ACC112 (cell line): ENCODE data around the gene AKAP8L.

Experiments
- H2AFZ ChIP-seq: fragments of 200-600 bp; sonication (generic); one replicate; pipeline ENCODE4 v1.6.0; 2017; ENCODE audit warnings: antibody characterized with exemption, low read length; ENCODE audit not compliant: unreplicated experiment
- H3K27ac ChIP-seq: fragments of 200-600 bp; sonication (generic); 2 replicates; pipeline ENCODE4 v1.5.1; 2014; ENCODE audit warnings: low read depth, mild to moderate bottlenecking, antibody characterized with exemption, low read length, moderate library complexity
- H3K27me3 ChIP-seq: fragments of 200-600 bp; sonication (generic); 2 replicates; pipeline ENCODE4 v1.6.1; 2014; ENCODE audit warnings: mild to moderate bottlenecking, antibody characterized with exemption, low read length, moderate library complexity, mixed read lengths; ENCODE audit not compliant: insufficient read depth
- H3K36me3 ChIP-seq: fragments of 200-600 bp; sonication (generic); 2 replicates; pipeline ENCODE4 v1.6.1; 2016; ENCODE audit warnings: mild to moderate bottlenecking, antibody characterized with exemption, low read length, moderate library complexity, mixed read lengths; ENCODE audit not compliant: insufficient read depth
- H3K4me1 ChIP-seq: fragments of 200-600 bp; sonication (generic); one replicate; pipeline ENCODE4 v1.6.1; 2016; ENCODE audit warnings: low read length, mixed read lengths; ENCODE audit not compliant: insufficient read depth, unreplicated experiment, control insufficient read depth
- H3K4me3 ChIP-seq: fragments of 200-600 bp; sonication (generic); 2 replicates; pipeline ENCODE4 v1.5.1; 2014; ENCODE audit warnings: mild to moderate bottlenecking, low read depth, low read length
- H3K79me2 ChIP-seq: fragments of 200-600 bp; sonication (generic); one replicate; pipeline ENCODE4 v1.6.0; 2016; ENCODE audit warnings: low read length; ENCODE audit not compliant: control insufficient read depth, unreplicated experiment, insufficient read depth

Gene AKAP8L, protein sequence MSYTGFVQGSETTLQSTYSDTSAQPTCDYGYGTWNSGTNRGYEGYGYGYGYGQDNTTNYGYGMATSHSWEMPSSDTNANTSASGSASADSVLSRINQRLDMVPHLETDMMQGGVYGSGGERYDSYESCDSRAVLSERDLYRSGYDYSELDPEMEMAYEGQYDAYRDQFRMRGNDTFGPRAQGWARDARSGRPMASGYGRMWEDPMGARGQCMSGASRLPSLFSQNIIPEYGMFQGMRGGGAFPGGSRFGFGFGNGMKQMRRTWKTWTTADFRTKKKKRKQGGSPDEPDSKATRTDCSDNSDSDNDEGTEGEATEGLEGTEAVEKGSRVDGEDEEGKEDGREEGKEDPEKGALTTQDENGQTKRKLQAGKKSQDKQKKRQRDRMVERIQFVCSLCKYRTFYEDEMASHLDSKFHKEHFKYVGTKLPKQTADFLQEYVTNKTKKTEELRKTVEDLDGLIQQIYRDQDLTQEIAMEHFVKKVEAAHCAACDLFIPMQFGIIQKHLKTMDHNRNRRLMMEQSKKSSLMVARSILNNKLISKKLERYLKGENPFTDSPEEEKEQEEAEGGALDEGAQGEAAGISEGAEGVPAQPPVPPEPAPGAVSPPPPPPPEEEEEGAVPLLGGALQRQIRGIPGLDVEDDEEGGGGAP

DNA sequence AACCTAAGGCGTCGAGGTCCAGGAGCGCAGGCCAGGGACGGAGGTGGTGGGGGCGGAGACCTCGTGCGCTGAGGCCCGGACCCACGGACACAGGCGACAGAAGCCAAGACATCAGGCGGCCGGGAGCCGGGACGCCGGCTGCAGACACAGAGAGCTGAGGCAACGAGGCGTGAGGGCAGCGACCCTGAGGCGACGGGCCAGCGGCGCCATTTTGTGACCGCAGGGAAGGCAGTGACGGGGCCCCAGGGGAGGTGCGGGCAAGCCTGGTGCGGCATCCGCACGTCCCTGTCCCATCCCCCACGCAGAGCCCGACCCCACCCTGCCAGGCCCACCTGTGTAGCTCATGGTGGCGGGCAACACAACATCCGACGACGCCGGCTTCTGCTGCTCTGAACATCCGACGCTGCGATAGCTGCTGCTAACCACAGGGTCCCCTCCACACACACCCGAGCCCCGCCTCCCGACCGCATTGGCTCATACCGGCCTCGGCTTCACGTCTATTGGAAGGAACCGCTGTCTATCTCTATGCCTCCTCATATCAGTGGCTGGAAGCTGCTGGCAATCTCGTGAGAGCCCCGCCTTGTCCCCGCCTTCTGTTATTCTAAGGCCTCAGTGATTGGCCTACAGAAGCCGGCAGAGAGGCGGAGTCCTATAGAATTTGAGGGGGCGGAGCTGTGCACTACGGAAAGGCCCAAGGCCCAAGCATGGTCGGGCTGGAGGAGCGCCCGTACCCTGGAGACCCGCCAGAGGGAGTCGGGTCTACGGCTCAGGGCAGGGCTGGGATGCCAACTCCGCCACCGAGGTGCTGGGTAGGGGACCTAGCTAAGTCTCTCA lies at the start of gene AKAP8L:
AKAP8L (minus strand) TSS at position 410 of the 834 bp plus-strand sequence; CDS start at position 345, 65 bp downstream.
- H3K4me3 ChIP-seq, result peak within 1 kb of the TSS; percentile 99
- peaks cover 15% of the 10 kb centered on the region; the same call in 1 of the 2 replicates for H3K36me3 ChIP-seq
- H3K27me3 ChIP-seq, result no peaks in the 10 kb centered on the region
- H3K4me1 ChIP-seq, result peaks cover 9% of the 10 kb centered on the region
- peak within 1 kb of the TSS; percentile 34 for H2AFZ ChIP-seq
- peaks cover 45% of the 10 kb centered on the region for H3K79me2 ChIP-seq
- H3K27ac ChIP-seq, result peak within 1 kb of the TSS; percentile 30

DNA sequence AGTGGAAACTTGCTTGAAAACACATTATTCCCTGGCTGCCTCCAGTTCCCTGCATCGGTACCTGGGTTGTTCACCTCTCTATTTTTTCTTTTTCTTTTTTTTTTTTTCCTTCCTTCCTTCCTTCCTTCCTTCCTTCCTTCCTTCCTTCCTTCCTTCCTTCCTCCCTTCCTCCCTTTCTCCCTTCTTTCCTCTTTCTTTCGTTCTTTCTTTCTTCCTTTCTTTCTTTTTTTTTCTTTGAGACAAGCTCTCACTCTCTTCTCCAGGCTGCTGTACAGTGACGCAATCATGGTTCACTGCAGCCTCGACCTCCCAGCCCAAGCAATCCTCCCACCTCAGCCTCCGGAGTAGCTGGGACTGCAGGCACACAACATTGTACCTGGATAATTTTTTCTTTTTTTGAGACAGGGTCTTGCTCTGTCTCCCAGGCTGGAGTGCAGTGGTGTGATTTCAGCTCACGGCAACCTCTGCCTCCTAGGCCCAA lies 49.0 kb upstream of the AKAP8L start:
- no peaks in the 10 kb centered on the region for H3K79me2 ChIP-seq
- no peak overlapping the region for H3K27ac ChIP-seq
- H3K27me3 ChIP-seq, result peaks cover 12% of the 10 kb centered on the region; the same call in 1 of the 2 replicates
- H2AFZ ChIP-seq, result no peak overlapping the region
- no peak overlapping the region for H3K4me3 ChIP-seq
- H3K36me3 ChIP-seq, result no peaks in the 10 kb centered on the region
- peaks cover 3% of the 10 kb centered on the region for H3K4me1 ChIP-seq

DNA sequence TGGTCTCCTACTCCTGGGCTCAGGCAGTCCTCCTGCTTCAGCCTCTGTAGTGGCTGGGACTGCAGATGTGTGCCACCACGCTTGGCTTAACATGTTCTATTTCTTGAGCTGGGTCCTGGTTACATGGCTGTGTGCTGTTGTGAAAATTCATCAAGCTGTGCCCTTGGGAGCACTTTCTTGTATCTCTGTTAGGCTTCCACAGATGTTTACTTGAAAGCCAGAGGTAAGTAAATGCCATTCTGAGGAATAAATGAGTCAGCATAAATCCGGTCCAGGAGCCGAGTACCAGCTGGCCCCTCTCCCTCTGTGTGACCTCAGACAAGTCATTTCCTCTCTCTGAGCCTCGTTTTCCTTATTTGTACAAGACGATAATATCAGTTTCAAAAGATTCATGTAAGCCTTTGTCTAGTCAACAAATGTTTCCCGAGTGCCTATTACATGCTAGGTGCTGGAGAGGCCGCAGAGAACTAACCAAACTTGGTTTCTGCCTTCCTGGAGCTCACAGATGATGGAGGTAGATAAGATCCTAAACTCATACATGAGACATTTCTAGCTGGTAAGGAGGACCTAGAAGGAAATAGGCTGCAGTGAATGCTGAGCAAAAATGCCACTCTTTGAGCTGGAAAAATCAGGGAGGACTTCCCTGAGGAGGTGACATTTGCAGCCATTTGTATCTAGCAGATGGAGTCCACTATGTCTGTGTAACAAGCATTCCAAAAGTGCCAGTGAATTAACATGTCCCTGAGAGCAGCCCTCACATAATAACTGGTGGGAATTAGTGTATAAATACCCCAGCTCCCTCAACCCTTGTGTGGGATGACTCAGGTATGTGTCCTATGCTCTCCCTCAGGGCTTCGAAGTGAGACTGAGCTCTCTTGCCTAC lies 48.3 kb upstream of the AKAP8L start:
- H3K36me3 ChIP-seq, result no peaks in the 10 kb centered on the region
- H3K27ac ChIP-seq, result peak overlapping the region; percentile 49
- peaks cover 12% of the 10 kb centered on the region; the same call in 1 of the 2 replicates for H3K27me3 ChIP-seq
- H3K4me1 ChIP-seq, result peaks cover 3% of the 10 kb centered on the region
- H3K4me3 ChIP-seq, result no peak overlapping the region
- H2AFZ ChIP-seq, result no peak overlapping the region
- no peaks in the 10 kb centered on the region for H3K79me2 ChIP-seq

GRCh38 chr19:15464394-15465385 lies 45.9 kb upstream of the AKAP8L start, which contains the start of gene RASAL3:
Gene RASAL3, minus strand, starts transcription at chr19:15464544. Its CDS starts 186 bp downstream, at chr19:15464358.
- no peaks in the 10 kb centered on the region for H3K36me3 ChIP-seq
- H3K27me3 ChIP-seq, result peaks cover 9% of the 10 kb centered on the region; the same call in 1 of the 2 replicates
- H3K4me3 ChIP-seq, result no peak within 1 kb of the TSS
- no peaks in the 10 kb centered on the region for H3K79me2 ChIP-seq
- no peak within 1 kb of the TSS for H2AFZ ChIP-seq
- peaks cover 3% of the 10 kb centered on the region for H3K4me1 ChIP-seq
- no peak within 1 kb of the TSS for H3K27ac ChIP-seq

DNA sequence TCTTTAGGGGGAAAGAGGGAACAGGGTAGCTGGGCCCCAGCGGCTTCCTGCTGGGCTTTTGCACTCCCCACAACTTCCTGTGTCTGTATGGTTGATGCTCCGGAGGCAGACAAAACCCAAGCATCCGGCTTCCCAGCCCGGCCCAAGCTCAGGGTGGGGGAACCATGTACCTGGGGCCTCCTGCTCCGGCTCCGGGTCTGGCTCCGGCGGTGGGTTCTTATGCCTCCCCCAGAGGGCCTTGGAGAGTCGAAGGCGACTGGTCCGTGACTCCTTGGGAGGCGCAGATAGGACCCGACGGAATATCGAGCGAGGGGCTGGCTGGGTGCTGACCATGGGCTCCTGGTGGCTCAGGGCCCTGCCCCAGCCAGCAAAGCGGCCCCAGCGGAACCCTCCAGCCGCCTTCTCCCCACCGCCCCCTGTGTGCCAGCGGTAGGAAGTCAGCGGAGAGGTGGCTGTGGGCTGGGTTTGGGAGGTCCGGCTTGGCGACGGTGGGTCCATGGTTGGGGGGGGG lies 45.1 kb upstream of the AKAP8L start:
- no peak overlapping the region for H3K27ac ChIP-seq
- no peaks in the 10 kb centered on the region for H3K36me3 ChIP-seq
- no peak overlapping the region for H3K4me3 ChIP-seq
- peaks cover 2% of the 10 kb centered on the region; the same call in 1 of the 2 replicates for H3K27me3 ChIP-seq
- no peaks in the 10 kb centered on the region for H3K79me2 ChIP-seq
- peaks cover 3% of the 10 kb centered on the region for H3K4me1 ChIP-seq
- no peak overlapping the region for H2AFZ ChIP-seq

- Histone ChIP-seq H3K27me3 (peaks cover 14% of the 10 kb centered on the region), H2AFZ (no peak overlapping the region), H3K4me3 (no peak overlapping the region), H3K27ac (no peak overlapping the region), H3K79me2 (no peaks in the 10 kb centered on the region), H3K4me1 (peaks cover 1% of the 10 kb centered on the region), H3K36me3 (no peaks in the 10 kb centered on the region)
Observed at GRCh38 chr19:15461694-15462093, 42.9 kb upstream of the AKAP8L start.

GRCh38 chr19:15457701-15458484 lies 39.1 kb upstream of the AKAP8L start:
- Histone ChIP-seq H3K4me1 (no peaks in the 10 kb centered on the region), H3K4me3 (0 out of 2 replicates have a peak overlapping the region, but pooled peaks have one; percentile 0), H3K27me3 (peaks cover 22% of the 10 kb centered on the region), H3K79me2 (no peaks in the 10 kb centered on the region), H2AFZ (no peak overlapping the region), H3K36me3 (no peaks in the 10 kb centered on the region), H3K27ac (no peak overlapping the region)

DNA sequence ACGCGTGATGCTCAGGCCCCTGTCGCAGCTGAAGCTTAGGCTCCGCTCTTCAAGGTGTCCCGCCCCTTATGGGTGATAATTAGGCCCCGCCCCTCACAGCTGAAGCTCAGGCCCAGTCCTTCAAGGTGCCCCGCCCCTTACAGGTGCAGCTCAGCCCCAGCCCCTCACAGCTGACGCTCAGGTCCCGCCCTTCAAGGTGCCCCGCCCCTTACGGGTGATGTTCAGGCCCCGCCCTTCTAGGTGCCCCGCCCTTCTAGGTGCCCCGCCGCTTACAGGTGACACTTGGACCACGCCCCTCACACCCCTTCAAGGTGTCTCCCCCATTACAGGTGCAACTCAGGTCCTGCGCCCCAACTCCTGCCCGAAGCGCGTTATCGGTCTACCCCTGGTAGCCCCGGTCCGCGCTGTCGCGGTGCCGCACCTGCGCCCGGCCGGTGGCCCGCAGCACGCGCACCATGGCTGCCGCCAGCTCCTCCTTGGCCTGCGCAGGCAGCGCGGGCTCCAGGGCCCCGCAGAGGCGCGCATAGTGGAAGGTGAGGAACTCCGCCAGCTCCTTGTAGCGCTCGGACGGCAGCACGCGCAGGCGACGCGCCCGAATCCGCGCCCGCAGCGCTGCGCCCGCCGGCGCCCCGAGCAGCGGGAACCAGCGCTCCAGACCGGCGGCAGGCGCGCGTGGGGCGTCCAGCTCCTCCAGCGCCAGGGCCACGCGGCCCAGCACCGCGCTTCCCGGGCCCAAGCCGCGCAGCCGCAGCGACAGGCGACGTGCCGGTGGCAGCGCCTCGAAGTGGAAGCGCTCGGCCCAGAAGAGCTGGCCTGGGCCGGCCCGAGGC lies 38.3 kb upstream of the AKAP8L start:
- H3K27me3 ChIP-seq, result peaks cover 22% of the 10 kb centered on the region
- no peaks in the 10 kb centered on the region for H3K4me1 ChIP-seq
- H3K27ac ChIP-seq, result no peak overlapping the region
- no peaks in the 10 kb centered on the region for H3K79me2 ChIP-seq
- H3K4me3 ChIP-seq, result peak overlapping the region; percentile 0; the same call in 1 of the 2 replicates
- H2AFZ ChIP-seq, result no peak overlapping the region
- no peaks in the 10 kb centered on the region for H3K36me3 ChIP-seq
